Measurements from ENCODE around the gene RXRB. TPM values are rescaled to one million over a fixed set of nuclear protein-coding genes. Genes with fewer than 3 reads are reported as not detected.

The RXRB gene
- total RNA-seq, 1 donor from 2014 or later, result 46.5 TPM

DNA sequence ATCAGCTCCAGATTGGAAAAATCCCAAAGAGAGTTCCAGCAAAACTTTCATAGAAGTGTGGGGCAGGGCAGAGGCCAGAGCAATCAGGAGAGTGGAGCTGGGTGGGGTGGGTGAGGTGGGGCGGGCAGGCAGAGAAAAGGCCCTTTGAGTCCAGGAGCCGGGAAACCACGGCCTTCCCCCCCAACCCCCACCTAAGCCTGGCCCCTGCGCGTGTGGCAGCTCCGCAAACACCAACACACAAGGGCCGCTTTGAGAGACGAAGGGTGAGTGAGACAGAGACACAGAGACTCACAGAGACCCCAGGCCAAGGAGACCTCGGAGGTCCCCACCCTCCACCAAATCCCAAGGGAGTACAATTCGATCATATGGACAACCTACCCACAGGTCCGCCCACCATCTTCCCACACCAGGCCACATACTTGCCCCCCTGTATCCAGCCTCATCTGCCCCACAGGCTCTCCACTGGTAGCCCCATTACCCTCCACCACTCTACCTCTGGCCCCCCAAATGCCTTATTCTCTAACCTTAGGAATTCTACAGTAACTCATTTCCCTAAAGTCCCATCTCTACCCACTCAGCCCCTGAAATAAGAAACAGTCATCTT, 9.9 kb downstream of the RXRB start:
- Mint-ChIP-seq H3K36me3 (ENCODE audit: low read depth) (peaks cover 16% of the 10 kb centered on the region), H3K9me3 (ENCODE audit: low read depth) (no peaks in the 10 kb centered on the region), H3K4me1 (ENCODE audit: low read depth) (peaks cover 27% of the 10 kb centered on the region), H3K27me3 (ENCODE audit: low read depth) (peaks cover 3% of the 10 kb centered on the region), H3K4me3 (ENCODE audit: unreplicated experiment) (peak overlapping the region; percentile 35), H3K27ac (ENCODE audit: unreplicated experiment) (peak overlapping the region; percentile 79)
- DNase-seq (ENCODE audit: low spot score), result no peak
- TF ChIP-seq, protein P1, sequence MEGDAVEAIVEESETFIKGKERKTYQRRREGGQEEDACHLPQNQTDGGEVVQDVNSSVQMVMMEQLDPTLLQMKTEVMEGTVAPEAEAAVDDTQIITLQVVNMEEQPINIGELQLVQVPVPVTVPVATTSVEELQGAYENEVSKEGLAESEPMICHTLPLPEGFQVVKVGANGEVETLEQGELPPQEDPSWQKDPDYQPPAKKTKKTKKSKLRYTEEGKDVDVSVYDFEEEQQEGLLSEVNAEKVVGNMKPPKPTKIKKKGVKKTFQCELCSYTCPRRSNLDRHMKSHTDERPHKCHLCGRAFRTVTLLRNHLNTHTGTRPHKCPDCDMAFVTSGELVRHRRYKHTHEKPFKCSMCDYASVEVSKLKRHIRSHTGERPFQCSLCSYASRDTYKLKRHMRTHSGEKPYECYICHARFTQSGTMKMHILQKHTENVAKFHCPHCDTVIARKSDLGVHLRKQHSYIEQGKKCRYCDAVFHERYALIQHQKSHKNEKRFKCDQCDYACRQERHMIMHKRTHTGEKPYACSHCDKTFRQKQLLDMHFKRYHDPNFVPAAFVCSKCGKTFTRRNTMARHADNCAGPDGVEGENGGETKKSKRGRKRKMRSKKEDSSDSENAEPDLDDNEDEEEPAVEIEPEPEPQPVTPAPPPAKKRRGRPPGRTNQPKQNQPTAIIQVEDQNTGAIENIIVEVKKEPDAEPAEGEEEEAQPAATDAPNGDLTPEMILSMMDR (IDR thresholded peaks at IDR 0.05), result no peak

DNA sequence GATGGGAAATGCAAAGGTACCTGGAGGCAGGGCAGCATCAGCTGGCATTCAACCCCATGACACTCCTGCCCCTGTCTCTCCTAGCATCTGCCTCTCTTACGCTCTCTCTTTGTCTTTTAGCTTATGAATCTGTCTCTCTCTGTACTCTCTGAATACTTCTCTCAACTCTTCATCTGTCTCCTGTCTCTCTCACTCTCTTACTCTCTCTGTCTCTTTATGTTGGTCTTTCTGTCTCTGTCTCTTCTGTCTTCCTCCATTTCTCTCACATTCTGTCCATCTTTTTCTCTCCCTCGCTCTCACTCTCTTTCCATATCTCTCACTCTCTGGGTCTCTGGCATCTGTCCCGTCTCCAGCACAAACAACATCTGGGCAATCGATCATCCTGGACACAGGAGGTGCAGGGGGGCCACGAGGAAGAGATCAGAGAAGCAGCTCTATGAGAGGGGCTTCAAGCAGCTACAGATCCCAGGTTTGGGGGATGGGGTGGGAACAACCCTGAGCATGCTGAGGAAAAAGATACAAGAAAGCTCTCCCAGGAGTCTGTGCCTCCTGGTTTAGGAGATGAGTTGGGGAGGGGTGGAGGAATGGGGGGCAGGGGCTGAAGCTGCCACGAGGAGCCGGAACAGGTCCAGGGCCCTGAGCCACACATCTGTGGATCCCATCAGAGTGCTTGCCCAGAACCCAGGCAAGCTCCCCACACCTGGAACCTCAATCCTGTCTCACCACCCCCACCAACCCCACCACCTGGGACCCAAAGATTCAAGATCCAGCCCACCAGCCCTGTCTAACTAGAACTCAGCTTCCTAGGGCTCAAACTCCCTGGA, 10.6 kb downstream of the RXRB start:
- TF ChIP-seq, protein P1 (IDR thresholded peaks at IDR 0.05), result no peak
- Mint-ChIP-seq H3K4me1 (ENCODE audit: low read depth) (peaks cover 27% of the 10 kb centered on the region), H3K9me3 (ENCODE audit: low read depth) (no peaks in the 10 kb centered on the region), H3K27me3 (ENCODE audit: low read depth) (peaks cover 3% of the 10 kb centered on the region), H3K4me3 (ENCODE audit: unreplicated experiment) (no peak overlapping the region), H3K27ac (ENCODE audit: unreplicated experiment) (peak overlapping the region; percentile 2), H3K36me3 (ENCODE audit: low read depth) (peaks cover 9% of the 10 kb centered on the region)
- no peak for DNase-seq (ENCODE audit: low spot score)

DNA sequence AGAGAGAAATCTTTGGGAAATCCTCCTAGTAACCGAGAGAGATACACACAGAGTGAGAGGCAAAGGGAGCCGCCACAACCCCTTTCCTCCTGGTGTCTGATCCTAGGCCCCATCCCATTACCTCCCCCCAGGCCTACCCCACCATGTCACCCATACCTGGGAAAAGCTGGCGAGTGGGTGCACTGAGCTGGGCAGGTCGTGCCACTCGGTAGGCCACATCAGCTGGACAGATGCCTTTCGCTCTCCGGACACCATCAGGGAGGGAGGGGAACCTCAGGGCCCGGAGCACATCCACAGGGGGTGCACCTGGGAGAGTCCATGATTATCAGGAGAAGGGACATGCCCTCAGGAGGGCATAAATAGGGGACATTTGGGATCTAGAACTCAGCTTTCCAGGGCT, 11.3 kb downstream of the RXRB start:
- Mint-ChIP-seq H3K36me3 (ENCODE audit: low read depth) (peaks cover 7% of the 10 kb centered on the region), H3K9me3 (ENCODE audit: low read depth) (no peaks in the 10 kb centered on the region), H3K27ac (ENCODE audit: unreplicated experiment) (no peak overlapping the region), H3K27me3 (ENCODE audit: low read depth) (peaks cover 3% of the 10 kb centered on the region), H3K4me3 (ENCODE audit: unreplicated experiment) (no peak overlapping the region), H3K4me1 (ENCODE audit: low read depth) (peaks cover 27% of the 10 kb centered on the region)
- TF ChIP-seq, protein P1 (IDR thresholded peaks at IDR 0.05), result no peak
- DNase-seq (ENCODE audit: low spot score), result no peak

DNA sequence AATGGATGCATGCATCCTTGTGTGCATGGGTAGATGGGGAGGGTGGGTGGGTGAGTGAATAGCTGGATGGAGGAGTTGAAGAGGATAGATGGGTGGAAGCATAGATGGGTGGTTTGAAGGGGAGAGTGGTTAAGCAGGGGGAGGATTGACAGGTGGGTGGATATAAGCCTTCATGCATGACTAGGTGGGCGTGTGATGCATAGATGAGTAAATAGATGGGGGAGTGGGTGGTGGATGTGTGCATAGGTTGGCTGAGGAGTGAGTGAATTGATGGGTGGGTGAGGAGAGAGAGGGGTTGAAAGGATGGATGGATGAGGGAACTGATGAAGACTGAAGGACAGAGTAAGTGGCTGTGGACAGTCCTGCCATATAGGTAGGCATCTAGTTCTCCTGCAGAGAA, 12.7 kb downstream of the RXRB start:
- no peak for DNase-seq (ENCODE audit: low spot score)
- Mint-ChIP-seq H3K36me3 (ENCODE audit: low read depth) (peaks cover 8% of the 10 kb centered on the region), H3K27me3 (ENCODE audit: low read depth) (peaks cover 3% of the 10 kb centered on the region), H3K27ac (ENCODE audit: unreplicated experiment) (no peak overlapping the region), H3K4me1 (ENCODE audit: low read depth) (peaks cover 20% of the 10 kb centered on the region), H3K9me3 (ENCODE audit: low read depth) (no peaks in the 10 kb centered on the region), H3K4me3 (ENCODE audit: unreplicated experiment) (no peak overlapping the region)
- TF ChIP-seq, protein P1 (IDR thresholded peaks at IDR 0.05), result no peak

DNA sequence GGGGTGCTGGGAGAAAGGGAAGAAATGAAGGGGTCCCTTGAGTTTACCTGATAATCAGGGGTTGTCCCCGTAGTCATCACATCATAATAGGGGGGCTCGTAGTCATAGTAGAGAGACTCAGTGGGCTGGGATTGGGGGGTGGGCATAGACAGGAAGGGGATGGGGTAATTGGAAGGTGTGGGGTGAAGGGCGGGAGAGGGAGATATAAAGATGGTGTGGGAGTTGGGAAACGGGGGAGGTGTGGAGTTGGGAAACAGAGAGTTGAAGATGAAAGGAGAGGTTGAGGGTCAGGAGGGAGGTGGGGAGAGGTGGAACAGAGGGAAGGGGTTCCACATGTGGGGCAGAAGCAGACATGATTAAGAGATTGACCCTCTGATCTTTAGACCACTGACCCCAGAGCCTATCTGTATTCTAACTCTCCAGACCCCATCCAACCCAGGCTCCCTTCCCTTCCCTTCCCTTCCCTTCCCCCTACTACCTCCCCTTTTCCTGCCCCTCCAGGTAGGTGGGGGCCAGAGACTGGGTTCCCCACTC, 14.7 kb downstream of the RXRB start:
- H3K9me3 Mint-ChIP-seq (ENCODE audit: low read depth), result no peaks in the 10 kb centered on the region
- DNase-seq (ENCODE audit: low spot score), result no peak
- H3K4me3 Mint-ChIP-seq (ENCODE audit: unreplicated experiment), result no peak overlapping the region
- peaks cover 1% of the 10 kb centered on the region for H3K4me1 Mint-ChIP-seq (ENCODE audit: low read depth)
- H3K27ac Mint-ChIP-seq (ENCODE audit: unreplicated experiment), result no peak overlapping the region
- peaks cover 8% of the 10 kb centered on the region for H3K36me3 Mint-ChIP-seq (ENCODE audit: low read depth)
- TF ChIP-seq, protein P1 (IDR thresholded peaks at IDR 0.05), result no peak
- peaks cover 3% of the 10 kb centered on the region for H3K27me3 Mint-ChIP-seq (ENCODE audit: low read depth)
